ENCODE measurements around the gene HSP90B1. TPM values are rescaled to one million over a fixed set of nuclear protein-coding genes. Genes with fewer than 3 reads are reported as not detected.
A peak's percentile ranks its signal among the peaks of the same experiment; 100 is the strongest.

Gene HSP90B1
- total and polyA plus RNA-seq, 2 of the 13 experiments (the other 11 are each of a cell fraction or from before 2014, with no cell fraction given): 800 to 954 TPM

- TF ChIP-seq ZNF691 (CRISPR knock-in tag; IDR thresholded peaks at IDR 0.05; ENCODE audit: borderline replicate concordance, low read depth): 0 out of 2 replicates have a peak, but pooled peaks have one; percentile 60
- TF ChIP-seq ZNF510 (CRISPR knock-in tag; IDR thresholded peaks at IDR 0.05; ENCODE audit: low read depth): 0 out of 2 replicates have a peak, but pooled peaks have one; percentile 11
- 0 out of 2 replicates have a peak, but pooled peaks have one; percentile 36 for TF ChIP-seq ZNF501 (CRISPR knock-in tag; IDR thresholded peaks at IDR 0.05)
- peak; percentile 19; the same call in 1 of the 2 replicates for TF ChIP-seq ZNF225 (CRISPR knock-in tag; IDR thresholded peaks at IDR 0.05)
- peak; percentile 74; the same call in 1 of the 2 replicates for TF ChIP-seq FOXC1 (CRISPR knock-in tag; IDR thresholded peaks at IDR 0.05; ENCODE audit: borderline replicate concordance)
- no peak for TF ChIP-seq CSRNP2 (CRISPR knock-in tag; conservative IDR thresholded peaks at IDR 0.05; ENCODE audit: low read depth)
- peak; percentile 75; the same call in 1 of the 2 replicates for TF ChIP-seq RBFOX2 (IDR thresholded peaks at IDR 0.05; ENCODE audit: low read depth, low read length)
- TF ChIP-seq GFI1 (CRISPR knock-in tag; IDR thresholded peaks at IDR 0.05; ENCODE audit: borderline replicate concordance): 0 out of 2 replicates have a peak, but pooled peaks have one; percentile 16
- peak; percentile 71; the same call in 1 of the 2 replicates for TF ChIP-seq ZNF280D (CRISPR knock-in tag; IDR thresholded peaks at IDR 0.05)
- 0 out of 2 replicates have a peak, but pooled peaks have one; percentile 47 for TF ChIP-seq HOXA5 (CRISPR knock-in tag; IDR thresholded peaks at IDR 0.05)
- TF ChIP-seq ELK4 (CRISPR knock-in tag; IDR thresholded peaks at IDR 0.05; ENCODE audit: borderline replicate concordance): no peak
- TF ChIP-seq SRY (CRISPR knock-in tag; IDR thresholded peaks at IDR 0.05): peak; percentile 13
- peak; percentile 81; the same call in 1 of the 2 replicates for TF ChIP-seq ZNF678 (CRISPR knock-in tag; IDR thresholded peaks at IDR 0.05)
- no peak for TF ChIP-seq PATZ1 (CRISPR knock-in tag; IDR thresholded peaks at IDR 0.05)
- TF ChIP-seq AGO2 (optimal IDR thresholded peaks at IDR 0.05; ENCODE audit: low read depth, low read length): peak; percentile 66
- peak; percentile 53; the same call in 1 of the 2 replicates for TF ChIP-seq THAP7 (CRISPR knock-in tag; IDR thresholded peaks at IDR 0.05)
- TF ChIP-seq NR1H2 (CRISPR knock-in tag; IDR thresholded peaks at IDR 0.05; ENCODE audit: borderline replicate concordance, low read depth): 0 out of 2 replicates have a peak, but pooled peaks have one; percentile 1
Observed at GRCh38 chr12:103956509-103957027, 26.4 kb downstream of the HSP90B1 start (continued).
